ENCODE data around the gene ERC1.
"Not testable (repeated sequence)": the region's sequence is repeated elsewhere in the genome, so short reads cannot be mapped to it uniquely, and the experiment has no call there.

The ERC1 gene

GRCh38 chr12:1201886-1202285 lies 210.9 kb downstream of the ERC1 start:
- no peaks in the 10 kb centered on the region for H3K27me3 Mint-ChIP-seq
- peak overlapping the region; percentile 63 for H3K27ac Mint-ChIP-seq (ENCODE audit: low read depth)
- DNase-seq (ENCODE audit: low spot score in 2 of 2) (no peak), ATAC-seq (replicated peaks; ENCODE audit: extremely low read depth, poor library complexity, severe bottlenecking) (no peak)
- no peak overlapping the region for H3K4me3 Mint-ChIP-seq
- peaks cover 2% of the 10 kb centered on the region for H3K36me3 Mint-ChIP-seq (ENCODE audit: insufficient read depth)
- no peaks in the 10 kb centered on the region for H3K9me3 Mint-ChIP-seq
- no peaks in the 10 kb centered on the region for H3K4me1 Mint-ChIP-seq

- Mint-ChIP-seq H3K27ac (ENCODE audit: low read depth) (no peak overlapping the region), H3K36me3 (ENCODE audit: insufficient read depth) (peaks cover 4% of the 10 kb centered on the region), H3K9me3 (no peaks in the 10 kb centered on the region), H3K4me1 (no peaks in the 10 kb centered on the region), H3K4me3 (no peak overlapping the region), H3K27me3 (no peaks in the 10 kb centered on the region)
- ATAC-seq (replicated peaks; ENCODE audit: extremely low read depth, poor library complexity, severe bottlenecking), result no peak
- no peak for DNase-seq (ENCODE audit: low spot score in 2 of 2)
These were observed 212.7 kb downstream of the ERC1 start for GRCh38 chr12:1203735-1204019.

GRCh38 chr12:1204581-1205121 lies 213.6 kb downstream of the ERC1 start:
- H3K36me3 Mint-ChIP-seq (ENCODE audit: insufficient read depth), result peaks cover 6% of the 10 kb centered on the region
- no peaks in the 10 kb centered on the region for H3K27me3 Mint-ChIP-seq
- DNase-seq (ENCODE audit: low spot score in 2 of 2), result no peak

GRCh38 chr12:1205512-1206060 lies 214.6 kb downstream of the ERC1 start:
- DNase-seq (ENCODE audit: low spot score in 2 of 2), result no peak
- no peak overlapping the region for H3K4me3 Mint-ChIP-seq
- no peak overlapping the region for H3K27ac Mint-ChIP-seq (ENCODE audit: low read depth)
- H3K9me3 Mint-ChIP-seq, result no peaks in the 10 kb centered on the region
- peaks cover 6% of the 10 kb centered on the region for H3K36me3 Mint-ChIP-seq (ENCODE audit: insufficient read depth)
- no peak for ATAC-seq (replicated peaks; ENCODE audit: extremely low read depth, poor library complexity, severe bottlenecking)
- no peaks in the 10 kb centered on the region for H3K4me1 Mint-ChIP-seq
- H3K27me3 Mint-ChIP-seq, result no peaks in the 10 kb centered on the region

More at GRCh38 chr12:1204581-1205121, 213.6 kb downstream of the ERC1 start:
- H3K27ac Mint-ChIP-seq (ENCODE audit: low read depth), result no peak overlapping the region
- no peaks in the 10 kb centered on the region for H3K9me3 Mint-ChIP-seq
- ATAC-seq (replicated peaks; ENCODE audit: extremely low read depth, poor library complexity, severe bottlenecking), result peak; percentile 95
- H3K4me3 Mint-ChIP-seq, result no peak overlapping the region
- H3K4me1 Mint-ChIP-seq, result no peaks in the 10 kb centered on the region

GRCh38 chr12:1206118-1206734 lies 215.2 kb downstream of the ERC1 start:
- DNase-seq (ENCODE audit: low spot score in 2 of 2) (no peak), ATAC-seq (replicated peaks; ENCODE audit: extremely low read depth, poor library complexity, severe bottlenecking) (no peak)
- Mint-ChIP-seq H3K4me1 (no peaks in the 10 kb centered on the region), H3K36me3 (ENCODE audit: insufficient read depth) (peaks cover 6% of the 10 kb centered on the region), H3K4me3 (no peak overlapping the region), H3K9me3 (no peaks in the 10 kb centered on the region), H3K27me3 (no peaks in the 10 kb centered on the region), H3K27ac (ENCODE audit: low read depth) (peak overlapping the region; percentile 7)

GRCh38 chr12:1207276-1207675 lies 216.3 kb downstream of the ERC1 start:
- DNase-seq (ENCODE audit: low spot score in 2 of 2) (no peak), ATAC-seq (replicated peaks; ENCODE audit: extremely low read depth, poor library complexity, severe bottlenecking) (no peak)
- Mint-ChIP-seq H3K36me3 (ENCODE audit: insufficient read depth) (peaks cover 6% of the 10 kb centered on the region), H3K27me3 (no peaks in the 10 kb centered on the region), H3K4me3 (no peak overlapping the region), H3K9me3 (no peaks in the 10 kb centered on the region), H3K4me1 (no peaks in the 10 kb centered on the region), H3K27ac (ENCODE audit: low read depth) (no peak overlapping the region)

- H3K36me3 Mint-ChIP-seq (ENCODE audit: insufficient read depth); H3K27me3 Mint-ChIP-seq; ATAC-seq (replicated peaks; ENCODE audit: extremely low read depth, poor library complexity, severe bottlenecking); DNase-seq (ENCODE audit: low spot score in 2 of 2); H3K9me3 Mint-ChIP-seq; H3K4me1 Mint-ChIP-seq; H3K27ac Mint-ChIP-seq (ENCODE audit: low read depth); H3K4me3 Mint-ChIP-seq: not testable (repeated sequence)
These were observed 217.7 kb downstream of the ERC1 start for GRCh38 chr12:1208719-1209118.

- no peaks in the 10 kb centered on the region for H3K4me1 Mint-ChIP-seq
- DNase-seq (ENCODE audit: low spot score in 2 of 2), result no peak
- H3K27me3 Mint-ChIP-seq, result no peaks in the 10 kb centered on the region
- H3K27ac Mint-ChIP-seq (ENCODE audit: low read depth), result no peak overlapping the region
- no peak overlapping the region for H3K4me3 Mint-ChIP-seq
- H3K9me3 Mint-ChIP-seq, result no peaks in the 10 kb centered on the region
- no peak for ATAC-seq (replicated peaks; ENCODE audit: extremely low read depth, poor library complexity, severe bottlenecking)
- H3K36me3 Mint-ChIP-seq (ENCODE audit: insufficient read depth), result peaks cover 6% of the 10 kb centered on the region
These were observed 221.5 kb downstream of the ERC1 start for GRCh38 chr12:1212526-1212925.

- H3K36me3 Mint-ChIP-seq (ENCODE audit: insufficient read depth), result peaks cover 6% of the 10 kb centered on the region
- no peak overlapping the region for H3K4me3 Mint-ChIP-seq
These were observed 222.2 kb downstream of the ERC1 start for GRCh38 chr12:1213205-1213604.

GRCh38 chr12:1213618-1214205 lies 222.7 kb downstream of the ERC1 start:
- DNase-seq (ENCODE audit: low spot score in 2 of 2) (no peak), ATAC-seq (replicated peaks; ENCODE audit: extremely low read depth, poor library complexity, severe bottlenecking) (no peak)
- no peaks in the 10 kb centered on the region for H3K4me1 Mint-ChIP-seq
- peaks cover 4% of the 10 kb centered on the region for H3K36me3 Mint-ChIP-seq (ENCODE audit: insufficient read depth)
- no peak overlapping the region for H3K4me3 Mint-ChIP-seq
- no peaks in the 10 kb centered on the region for H3K9me3 Mint-ChIP-seq
- H3K27ac Mint-ChIP-seq (ENCODE audit: low read depth), result no peak overlapping the region
- no peaks in the 10 kb centered on the region for H3K27me3 Mint-ChIP-seq

More at GRCh38 chr12:1213205-1213604, 222.2 kb downstream of the ERC1 start:
- Mint-ChIP-seq H3K9me3 (no peaks in the 10 kb centered on the region), H3K27ac (ENCODE audit: low read depth) (no peak overlapping the region), H3K27me3 (no peaks in the 10 kb centered on the region), H3K4me1 (no peaks in the 10 kb centered on the region)
- no peak for DNase-seq (ENCODE audit: low spot score in 2 of 2)
- no peak for ATAC-seq (replicated peaks; ENCODE audit: extremely low read depth, poor library complexity, severe bottlenecking)

GRCh38 chr12:1216560-1216959 lies 225.5 kb downstream of the ERC1 start:
- no peak for ATAC-seq (replicated peaks; ENCODE audit: extremely low read depth, poor library complexity, severe bottlenecking)
- no peaks in the 10 kb centered on the region for H3K4me1 Mint-ChIP-seq

GRCh38 chr12:1217191-1217949 lies 226.3 kb downstream of the ERC1 start:
- no peak overlapping the region for H3K27ac Mint-ChIP-seq (ENCODE audit: low read depth)
- no peak overlapping the region for H3K4me3 Mint-ChIP-seq
- no peaks in the 10 kb centered on the region for H3K27me3 Mint-ChIP-seq
- no peaks in the 10 kb centered on the region for H3K4me1 Mint-ChIP-seq
- H3K9me3 Mint-ChIP-seq, result no peaks in the 10 kb centered on the region
- no peak for DNase-seq (ENCODE audit: low spot score in 2 of 2)
- no peak for ATAC-seq (replicated peaks; ENCODE audit: extremely low read depth, poor library complexity, severe bottlenecking)
- H3K36me3 Mint-ChIP-seq (ENCODE audit: insufficient read depth), result peaks cover 3% of the 10 kb centered on the region

More at GRCh38 chr12:1216560-1216959, 225.5 kb downstream of the ERC1 start:
- Mint-ChIP-seq H3K27me3 (no peaks in the 10 kb centered on the region), H3K4me3 (no peak overlapping the region), H3K36me3 (ENCODE audit: insufficient read depth) (peaks cover 3% of the 10 kb centered on the region), H3K9me3 (no peaks in the 10 kb centered on the region), H3K27ac (ENCODE audit: low read depth) (no peak overlapping the region)
- DNase-seq (ENCODE audit: low spot score in 2 of 2), result no peak
